ENCODE results near the gene EXOC4. TPM values are rescaled to one million over a fixed set of nuclear protein-coding genes. Genes with fewer than 3 reads are reported as not detected.

The EXOC4 gene
- total RNA-seq, 1 donor from 2014 or later = 94.0 TPM

GRCh38 chr7:133543657-133544056 lies 290.8 kb downstream of the EXOC4 start:
- TF ChIP-seq CTCF (IDR thresholded peaks at IDR 0.05; ENCODE audit: unreplicated experiment) = no peak
- no peak for DNase-seq (ENCODE audit: low spot score)
- Mint-ChIP-seq H3K4me1 (ENCODE audit: unreplicated experiment) (peaks cover 11% of the 10 kb centered on the region), H3K9me3 (ENCODE audit: unreplicated experiment) (no peaks in the 10 kb centered on the region), H3K4me3 (ENCODE audit: unreplicated experiment) (no peak overlapping the region), H3K27me3 (ENCODE audit: unreplicated experiment) (no peaks in the 10 kb centered on the region), H3K27ac (ENCODE audit: unreplicated experiment) (no peak overlapping the region), H3K36me3 (ENCODE audit: low read depth, unreplicated experiment) (no peaks in the 10 kb centered on the region)

- no peak overlapping the region for H3K4me3 Mint-ChIP-seq (ENCODE audit: unreplicated experiment)
- no peak overlapping the region for H3K27ac Mint-ChIP-seq (ENCODE audit: unreplicated experiment)
- H3K36me3 Mint-ChIP-seq (ENCODE audit: low read depth, unreplicated experiment) = no peaks in the 10 kb centered on the region
- H3K9me3 Mint-ChIP-seq (ENCODE audit: unreplicated experiment) = no peaks in the 10 kb centered on the region
- no peaks in the 10 kb centered on the region for H3K27me3 Mint-ChIP-seq (ENCODE audit: unreplicated experiment)
- H3K4me1 Mint-ChIP-seq (ENCODE audit: unreplicated experiment) = peaks cover 7% of the 10 kb centered on the region
- no peak for DNase-seq (ENCODE audit: low spot score)
- TF ChIP-seq CTCF (IDR thresholded peaks at IDR 0.05; ENCODE audit: unreplicated experiment) = no peak
Measured at GRCh38 chr7:133545618-133546017, 292.7 kb downstream of the EXOC4 start.

- Mint-ChIP-seq H3K27me3 (ENCODE audit: unreplicated experiment) (no peaks in the 10 kb centered on the region), H3K4me1 (ENCODE audit: unreplicated experiment) (peaks cover 7% of the 10 kb centered on the region), H3K36me3 (ENCODE audit: low read depth, unreplicated experiment) (no peaks in the 10 kb centered on the region), H3K9me3 (ENCODE audit: unreplicated experiment) (no peaks in the 10 kb centered on the region), H3K4me3 (ENCODE audit: unreplicated experiment) (no peak overlapping the region), H3K27ac (ENCODE audit: unreplicated experiment) (no peak overlapping the region)
- DNase-seq (ENCODE audit: low spot score) = no peak
- TF ChIP-seq CTCF (IDR thresholded peaks at IDR 0.05; ENCODE audit: unreplicated experiment) = no peak
Measured at GRCh38 chr7:133547981-133548380, 295.1 kb downstream of the EXOC4 start.

GRCh38 chr7:133549633-133550032 lies 296.8 kb downstream of the EXOC4 start:
- H3K4me3 Mint-ChIP-seq (ENCODE audit: unreplicated experiment) = no peak overlapping the region
- no peak for TF ChIP-seq CTCF (IDR thresholded peaks at IDR 0.05; ENCODE audit: unreplicated experiment)
- H3K36me3 Mint-ChIP-seq (ENCODE audit: low read depth, unreplicated experiment) = no peaks in the 10 kb centered on the region
- DNase-seq (ENCODE audit: low spot score) = no peak
- no peaks in the 10 kb centered on the region for H3K9me3 Mint-ChIP-seq (ENCODE audit: unreplicated experiment)
- H3K4me1 Mint-ChIP-seq (ENCODE audit: unreplicated experiment) = peaks cover 2% of the 10 kb centered on the region
- H3K27me3 Mint-ChIP-seq (ENCODE audit: unreplicated experiment) = no peaks in the 10 kb centered on the region
- H3K27ac Mint-ChIP-seq (ENCODE audit: unreplicated experiment) = no peak overlapping the region

- H3K27me3 Mint-ChIP-seq (ENCODE audit: unreplicated experiment) = no peaks in the 10 kb centered on the region
- H3K9me3 Mint-ChIP-seq (ENCODE audit: unreplicated experiment) = no peaks in the 10 kb centered on the region
- H3K4me1 Mint-ChIP-seq (ENCODE audit: unreplicated experiment) = no peaks in the 10 kb centered on the region
- H3K36me3 Mint-ChIP-seq (ENCODE audit: low read depth, unreplicated experiment) = no peaks in the 10 kb centered on the region
- H3K27ac Mint-ChIP-seq (ENCODE audit: unreplicated experiment) = no peak overlapping the region
- no peak for DNase-seq (ENCODE audit: low spot score)
- no peak overlapping the region for H3K4me3 Mint-ChIP-seq (ENCODE audit: unreplicated experiment)
- TF ChIP-seq CTCF (IDR thresholded peaks at IDR 0.05; ENCODE audit: unreplicated experiment) = no peak
Measured at GRCh38 chr7:133550145-133550544, 297.3 kb downstream of the EXOC4 start.
